Fibroblast of pulmonary artery (primary cell): ENCODE measurements around the gene RAB26.

Source experiments
- DNase-seq: peaks from one replicate; pipeline ENCODE4 v3.0.0-alpha.2; 2010; ENCODE audit warnings: low read depth
- H3K4me3 ChIP-seq: replicated peaks from 2 replicates; pipeline ENCODE4 v1.5.1; 2011; ENCODE audit warnings: low read depth, mild to moderate bottlenecking, control low read depth, low read length, moderate library complexity
- CTCF ChIP-seq: IDR thresholded peaks from 2 replicates; pipeline ENCODE4 v1.5.1; 2011; ENCODE audit warnings: mild to moderate bottlenecking, control low read depth, low read length, inconsistent platforms; ENCODE audit errors: missing control alignments

Gene RAB26

DNA sequence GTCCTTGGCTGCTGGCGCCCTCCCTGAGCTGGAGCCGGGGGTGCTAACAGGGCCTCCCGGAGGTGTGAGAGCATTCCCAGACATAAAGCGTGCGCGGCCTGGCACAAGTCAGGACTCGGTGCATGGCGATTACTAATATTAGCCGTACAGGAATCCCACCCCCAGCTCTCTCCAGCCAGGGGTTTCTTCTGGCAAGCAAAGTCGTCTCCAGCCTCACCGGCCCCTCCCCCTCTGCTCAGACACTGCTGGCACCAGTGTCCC lies 43.0 kb downstream of the RAB26 start:
- TF ChIP-seq CTCF = no peak
- no peak overlapping the region for H3K4me3 ChIP-seq
- DNase-seq = no peak

- peak; percentile 30 for DNase-seq
- TF ChIP-seq CTCF = no peak
- no peak overlapping the region for H3K4me3 ChIP-seq
These were observed 45.9 kb downstream of the RAB26 start for GRCh38 chr16:2194166-2194834.

- no peak overlapping the region for H3K4me3 ChIP-seq
- peak; percentile 51 for DNase-seq
- TF ChIP-seq CTCF = peak; percentile 34
These were observed 46.5 kb downstream of the RAB26 start for GRCh38 chr16:2194852-2195321.

DNA sequence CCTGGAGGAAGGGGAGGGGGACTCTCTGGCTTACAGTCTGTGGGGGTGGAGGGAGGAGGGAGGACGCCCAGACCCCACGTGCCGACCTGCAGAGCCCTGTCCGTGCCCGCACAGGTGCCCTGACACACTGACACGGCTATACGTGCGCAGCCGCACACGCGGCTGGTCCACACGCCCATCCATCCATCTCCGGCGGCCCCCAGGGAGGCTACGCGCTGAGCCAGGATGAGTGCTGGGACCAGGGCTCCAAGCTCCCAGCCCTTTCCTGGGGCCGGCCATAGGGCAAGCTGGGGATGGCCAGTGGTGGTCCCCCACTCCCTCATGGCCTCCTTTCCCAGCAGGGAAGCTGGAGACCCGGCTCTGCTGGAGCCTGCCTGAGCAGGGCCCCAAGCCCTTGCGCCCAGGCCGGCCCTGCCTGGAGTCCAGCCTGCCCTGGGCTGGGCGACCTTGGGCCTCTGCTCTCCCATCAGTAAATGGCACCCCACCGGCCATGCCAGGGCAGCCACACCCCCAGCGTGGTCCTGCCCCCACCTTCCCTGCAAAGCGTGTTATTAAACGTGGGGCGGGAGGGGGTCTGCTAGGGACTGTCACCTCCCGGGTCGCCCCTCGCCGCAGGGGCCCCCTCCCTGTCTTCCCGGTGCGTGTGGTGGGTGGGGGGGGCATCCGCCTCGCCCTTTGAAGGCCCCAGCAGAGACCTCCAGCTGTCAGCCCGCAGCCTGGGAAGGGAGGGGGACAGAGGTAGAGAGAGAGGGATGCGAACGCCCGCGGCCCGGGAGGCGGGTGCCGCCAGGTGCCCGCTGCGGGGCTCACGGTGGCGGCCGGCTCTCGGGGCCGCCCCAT lies 47.1 kb downstream of the RAB26 start:
- DNase-seq = no peak
- TF ChIP-seq CTCF = no peak
- no peak overlapping the region for H3K4me3 ChIP-seq

DNA sequence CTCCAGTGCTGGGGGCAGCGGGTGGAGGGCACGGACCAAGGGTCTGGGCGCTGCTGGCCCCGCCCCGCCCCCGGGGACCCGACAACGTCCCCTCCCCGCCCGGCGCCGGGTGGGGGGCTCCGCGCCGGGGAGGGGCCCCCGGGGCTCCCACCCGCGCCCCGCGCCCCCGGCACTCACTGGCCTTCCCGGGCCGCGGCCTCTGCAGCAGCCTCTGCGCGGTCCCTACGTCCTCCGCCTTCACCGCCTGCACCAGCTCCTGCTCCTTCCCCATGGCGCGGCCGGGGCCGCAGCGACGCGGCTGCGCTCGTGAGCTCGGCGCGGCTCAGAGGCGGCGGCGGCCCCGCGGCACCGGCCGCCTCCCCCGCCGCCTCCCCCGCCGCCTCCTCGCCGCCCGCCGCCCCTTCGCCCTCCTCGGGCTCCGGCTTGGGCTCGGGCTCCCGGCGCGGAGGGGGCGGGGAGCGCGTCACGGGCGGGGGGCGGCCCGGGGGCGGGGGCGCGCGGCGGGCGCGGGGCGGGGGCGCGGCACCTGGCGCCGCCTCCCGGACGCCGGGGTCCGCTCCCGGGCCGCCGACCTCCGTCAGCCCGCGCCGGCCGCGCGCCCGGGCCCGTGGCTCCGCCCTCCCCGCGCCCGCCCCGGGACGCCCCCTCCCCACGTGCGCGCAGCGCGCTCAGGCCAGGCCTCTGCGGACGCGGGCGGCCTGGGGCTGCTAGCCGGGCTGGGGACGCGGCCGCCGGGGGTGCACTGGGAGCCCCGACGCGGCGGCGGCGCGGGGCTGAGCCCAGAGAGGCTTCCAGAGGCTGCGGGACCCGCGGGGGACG lies 47.9 kb downstream of the RAB26 start, which contains the start of gene CASKIN1:
Gene CASKIN1, minus strand, starts transcription at position 444 of the 819 bp plus-strand sequence. Its CDS starts 173 bp downstream, at position 271.
- no peak within 1 kb of the TSS for H3K4me3 ChIP-seq
- TF ChIP-seq CTCF = no peak
- no peak for DNase-seq

DNA sequence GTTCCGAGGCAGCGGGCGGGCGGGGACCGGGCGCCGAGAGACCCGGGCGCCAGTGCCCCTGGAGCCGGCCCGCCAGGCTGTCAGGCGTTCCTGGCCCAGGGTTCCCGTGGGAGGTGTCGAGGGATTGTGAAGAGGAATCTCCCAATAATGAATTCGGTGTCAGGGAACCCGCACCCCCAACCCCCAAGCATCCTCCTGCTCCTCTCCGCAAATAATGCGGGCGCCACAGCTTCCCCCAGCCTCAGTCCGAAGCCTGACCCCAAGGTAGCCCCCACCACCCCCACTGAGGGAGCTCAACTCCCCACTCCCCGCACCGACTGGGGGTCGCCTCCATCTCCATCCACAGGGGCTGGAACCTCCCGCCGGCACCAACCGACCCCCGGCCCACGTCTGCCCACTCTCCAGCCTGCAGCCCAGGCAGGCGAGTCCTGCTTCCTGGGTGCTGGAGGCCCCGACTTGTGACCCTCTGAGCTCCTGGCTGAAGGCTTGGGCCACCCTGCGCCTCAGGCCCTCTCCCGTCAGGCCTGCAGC lies 48.6 kb downstream of the RAB26 start:
- no peak for TF ChIP-seq CTCF
- H3K4me3 ChIP-seq = no peak overlapping the region

More for the DNA sequence above, 48.6 kb downstream of the RAB26 start:
- DNase-seq = no peak
